GM12865 (cell line): ENCODE measurements around the gene KIF2C.

Source experiments
- DNase-seq: peaks from one replicate; pipeline ENCODE4 v3.0.0; 2010; ENCODE audit warnings: low read depth
- H3K4me3 ChIP-seq: 2 replicates; pipeline ENCODE4 v1.5.1; 2011; ENCODE audit warnings: mild to moderate bottlenecking, low read depth, low read length, control low read depth
- CTCF ChIP-seq: IDR thresholded peaks from 2 replicates; pipeline ENCODE4 v1.5.1; 2011; ENCODE audit warnings: low read length, control low read depth, low read depth, inconsistent platforms; ENCODE audit not compliant: insufficient read depth; ENCODE audit errors: missing control alignments

The KIF2C gene

GRCh38 chr1:44803312-44804095 lies 63.9 kb downstream of the KIF2C start:
- H3K4me3 ChIP-seq = no peak overlapping the region
- TF ChIP-seq CTCF = no peak
- no peak for DNase-seq

- no peak for DNase-seq
- no peak for TF ChIP-seq CTCF
- no peak overlapping the region for H3K4me3 ChIP-seq
These were observed 65.8 kb downstream of the KIF2C start for GRCh38 chr1:44805311-44806024.

DNA sequence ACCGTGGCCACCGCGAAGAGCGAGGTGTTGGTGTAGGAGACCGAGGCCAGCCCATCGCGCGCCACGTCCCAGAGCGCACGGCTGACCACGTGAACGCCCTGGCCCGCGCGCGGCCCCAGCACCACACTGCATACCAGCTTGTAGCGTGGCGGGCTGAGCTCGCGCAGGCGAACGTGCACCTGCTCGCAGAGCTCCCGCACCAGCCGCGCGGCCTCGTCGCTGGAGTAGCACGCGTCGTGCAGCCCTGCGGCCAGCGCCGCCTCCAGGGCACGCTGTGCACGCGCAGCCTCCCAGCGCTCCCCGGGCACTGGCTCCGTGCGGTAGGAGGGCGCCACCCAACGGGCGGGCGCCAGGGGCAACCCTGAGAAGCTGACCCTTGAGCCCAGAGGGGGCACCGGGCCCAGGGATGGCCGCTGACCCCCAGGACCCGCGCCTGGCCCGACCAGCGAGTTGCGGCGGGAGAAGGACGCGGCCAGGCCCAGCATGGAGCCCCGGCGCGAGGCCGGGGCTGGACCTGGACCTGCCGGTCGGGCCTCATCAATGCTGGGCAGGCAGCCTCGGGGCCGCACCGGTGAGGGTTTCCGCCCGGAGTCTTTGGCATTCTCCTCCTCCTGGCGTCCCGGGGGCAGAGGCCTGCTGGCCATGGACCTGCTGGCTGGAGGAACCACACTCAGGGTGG lies 66.5 kb downstream of the KIF2C start:
- TF ChIP-seq CTCF = no peak
- no peak for DNase-seq
- H3K4me3 ChIP-seq = no peak overlapping the region

DNA sequence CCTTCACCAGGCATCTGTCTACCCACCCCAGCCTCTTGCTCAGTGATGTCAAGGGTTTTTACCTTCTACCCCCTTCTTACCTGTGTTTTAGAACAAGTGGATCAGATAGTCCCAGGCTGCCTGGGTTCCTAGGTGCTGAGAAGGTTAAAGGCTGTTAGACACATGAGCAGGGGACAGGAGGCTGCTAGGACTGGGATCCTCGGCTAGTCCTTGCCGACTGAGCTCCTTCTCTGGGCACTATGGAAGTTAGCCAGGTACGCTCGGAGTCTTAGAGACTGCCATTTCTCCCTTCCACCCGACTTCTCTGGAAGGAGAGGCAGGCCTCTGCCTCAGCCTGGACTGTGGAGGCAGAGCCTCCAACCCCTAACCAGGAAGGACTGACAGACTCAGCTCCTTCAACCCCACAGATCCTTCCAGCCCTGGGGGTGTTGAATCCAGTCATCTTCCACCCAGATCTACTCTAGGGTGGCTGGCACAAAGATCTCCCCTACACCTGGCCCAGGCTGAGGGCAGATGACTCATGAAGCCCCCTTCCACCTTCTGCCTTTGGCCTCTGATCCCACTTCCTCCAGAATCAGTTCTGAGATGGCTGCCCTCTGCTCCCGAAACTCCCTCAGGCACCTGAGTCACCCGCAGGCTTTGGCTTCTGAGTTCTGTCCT lies 67.2 kb downstream of the KIF2C start, which contains the start of gene DYNLT4:
TSS of gene DYNLT4 (minus strand) at position 648 of the 660 bp plus-strand sequence. CDS start 683 bp downstream, outside the sequence.
- no peak for TF ChIP-seq CTCF
- DNase-seq = no peak
- peak within 1 kb of the TSS; percentile 35 for H3K4me3 ChIP-seq

- peak; percentile 91 for DNase-seq
- no peak for TF ChIP-seq CTCF
- H3K4me3 ChIP-seq = peak overlapping the region; percentile 35
These were observed 67.9 kb downstream of the KIF2C start for GRCh38 chr1:44807364-44808062.

DNA sequence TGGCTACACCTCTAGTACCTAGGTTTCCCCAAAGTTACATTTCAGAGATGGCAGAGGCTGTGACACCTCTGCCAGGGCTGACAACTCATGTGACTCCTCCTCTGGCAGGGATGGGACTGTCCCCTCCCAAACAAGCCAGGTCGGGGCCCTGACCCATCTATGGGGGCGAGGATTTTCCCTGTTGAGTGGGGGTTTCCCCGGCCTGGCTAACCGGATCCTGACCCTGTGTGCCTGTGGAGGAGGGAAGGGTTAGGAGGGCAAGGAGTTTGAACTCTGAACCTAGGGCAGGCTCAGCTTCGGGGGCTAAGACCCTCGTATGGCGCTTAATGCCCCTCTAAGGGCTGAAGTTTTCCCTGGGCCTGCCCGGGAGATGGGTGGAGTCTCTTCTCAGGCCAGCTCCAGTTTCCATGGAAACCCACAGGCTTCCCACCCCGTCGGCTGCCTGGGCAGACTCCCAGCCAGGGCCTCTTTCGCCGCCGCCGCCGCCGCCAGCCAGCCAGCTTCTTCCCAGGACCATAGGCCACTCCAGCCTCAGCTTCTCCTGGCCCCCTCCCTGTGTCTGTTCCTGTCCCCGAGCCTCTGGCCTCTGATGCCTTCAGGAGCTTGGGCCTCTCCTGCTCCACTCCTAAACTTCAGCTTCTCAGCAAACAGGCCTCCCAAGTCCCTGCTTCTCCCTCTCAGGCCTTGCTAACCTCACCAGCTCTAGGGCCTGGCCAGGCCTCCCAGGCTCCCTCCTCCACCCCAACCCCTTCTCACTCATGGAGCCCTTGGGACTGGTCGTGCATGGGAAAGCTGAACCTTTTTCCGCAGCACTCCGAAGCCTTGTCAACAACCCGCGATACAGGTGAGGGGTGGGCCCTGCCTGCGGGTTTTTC lies 68.7 kb downstream of the KIF2C start, which contains the start of gene BTBD19:
TSS of gene BTBD19 (plus strand) at position 461 of the 875 bp plus-strand sequence. CDS start at position 759, 298 bp downstream.
- H3K4me3 ChIP-seq = peak within 1 kb of the TSS; percentile 35
- TF ChIP-seq CTCF = no peak
- no peak for DNase-seq
